ENCODE data around the gene TACR2.
A peak's percentile ranks its signal among the peaks of the same experiment; 100 is the strongest.
"Not testable (repeated sequence)": the region's sequence is repeated elsewhere in the genome, so short reads cannot be mapped to it uniquely, and the experiment has no call there.

Gene TACR2

GRCh38 chr10:69450395-69450794, 33.7 kb upstream of the TACR2 start:
- not testable (repeated sequence) for DNase-seq (ENCODE audit: low read depth)

GRCh38 chr10:69449841-69450240, 33.1 kb upstream of the TACR2 start:
- peak; percentile 81 for DNase-seq (ENCODE audit: low read depth)

GRCh38 chr10:69446650-69447151, 30.0 kb upstream of the TACR2 start:
- DNase-seq (ENCODE audit: low read depth), result peak; percentile 87

GRCh38 chr10:69446229-69446628, 29.5 kb upstream of the TACR2 start:
- peak; percentile 51 for DNase-seq (ENCODE audit: low read depth)

GRCh38 chr10:69445041-69445440, 28.3 kb upstream of the TACR2 start:
- DNase-seq (ENCODE audit: low read depth), result no peak

- DNase-seq (ENCODE audit: low read depth), result no peak
These were observed 26.6 kb upstream of the TACR2 start for GRCh38 chr10:69443354-69443753.

GRCh38 chr10:69439813-69440506, 23.2 kb upstream of the TACR2 start:
- peak; percentile 83 for DNase-seq (ENCODE audit: low read depth)

- DNase-seq (ENCODE audit: low read depth), result peak; percentile 66
These were observed 22.6 kb upstream of the TACR2 start for GRCh38 chr10:69439350-69439739.

GRCh38 chr10:69438536-69439349, 22.0 kb upstream of the TACR2 start:
- DNase-seq (ENCODE audit: low read depth), result peak; percentile 86

GRCh38 chr10:69437321-69438259, 20.9 kb upstream of the TACR2 start:
- no peak for DNase-seq (ENCODE audit: low read depth)

GRCh38 chr10:69435966-69436520, 19.3 kb upstream of the TACR2 start:
- no peak for DNase-seq (ENCODE audit: low read depth)

GRCh38 chr10:69434926-69435325, 18.2 kb upstream of the TACR2 start:
- DNase-seq (ENCODE audit: low read depth), result no peak

- DNase-seq (ENCODE audit: low read depth), result peak; percentile 40
These were observed 17.5 kb upstream of the TACR2 start for GRCh38 chr10:69434169-69434568.

- no peak for DNase-seq (ENCODE audit: low read depth)
These were observed 11.4 kb upstream of the TACR2 start for GRCh38 chr10:69428165-69428564.

GRCh38 chr10:69426376-69426727, 9.6 kb upstream of the TACR2 start:
- DNase-seq (ENCODE audit: low read depth), result no peak

GRCh38 chr10:69425511-69426298, 9.0 kb upstream of the TACR2 start:
- no peak for DNase-seq (ENCODE audit: low read depth)

GRCh38 chr10:69425041-69425440, 8.3 kb upstream of the TACR2 start:
- DNase-seq (ENCODE audit: low read depth), result no peak

GRCh38 chr10:69422676-69423075, 6.0 kb upstream of the TACR2 start:
- no peak for DNase-seq (ENCODE audit: low read depth)

- no peak for DNase-seq (ENCODE audit: low read depth)
These were observed 5.0 kb upstream of the TACR2 start for GRCh38 chr10:69421611-69422308.

GRCh38 chr10:69419744-69420126, 3.0 kb upstream of the TACR2 start:
- DNase-seq (ENCODE audit: low read depth), result no peak
